ENCODE results near the gene SUGCT. TPM values are rescaled to one million over a fixed set of nuclear protein-coding genes. Genes with fewer than 3 reads are reported as not detected.

SUGCT gene
- total RNA-seq, 2 experiments from 2014 or later, result 2.3 to 2.9 TPM

- H3K36me3 Mint-ChIP-seq, result no peaks in the 10 kb centered on the region
- no peak overlapping the region for H3K4me3 Mint-ChIP-seq
- no peak overlapping the region for H3K27ac Mint-ChIP-seq
- H3K9me3 Mint-ChIP-seq, result peaks cover 2% of the 10 kb centered on the region
- no peak for DNase-seq
- no peaks in the 10 kb centered on the region for H3K27me3 Mint-ChIP-seq
- H3K4me1 Mint-ChIP-seq, result no peaks in the 10 kb centered on the region
Observed at GRCh38 chr7:40865441-40866233, 730.8 kb downstream of the SUGCT start.

- no peaks in the 10 kb centered on the region for H3K36me3 Mint-ChIP-seq
- no peak overlapping the region for H3K4me3 Mint-ChIP-seq
- peaks cover 2% of the 10 kb centered on the region for H3K9me3 Mint-ChIP-seq
- H3K27ac Mint-ChIP-seq, result no peak overlapping the region
- H3K4me1 Mint-ChIP-seq, result no peaks in the 10 kb centered on the region
- no peak for DNase-seq
- H3K27me3 Mint-ChIP-seq, result no peaks in the 10 kb centered on the region
Observed at GRCh38 chr7:40866601-40867000, 731.8 kb downstream of the SUGCT start.

- Mint-ChIP-seq H3K36me3 (no peaks in the 10 kb centered on the region), H3K4me3 (no peak overlapping the region), H3K4me1 (no peaks in the 10 kb centered on the region), H3K9me3 (peaks cover 2% of the 10 kb centered on the region), H3K27ac (no peak overlapping the region), H3K27me3 (no peaks in the 10 kb centered on the region)
- DNase-seq, result no peak
Observed at GRCh38 chr7:40870108-40870507, 735.3 kb downstream of the SUGCT start.

GRCh38 chr7:40873248-40873647, 738.4 kb downstream of the SUGCT start:
- no peak for DNase-seq
- no peaks in the 10 kb centered on the region for H3K4me1 Mint-ChIP-seq
- no peaks in the 10 kb centered on the region for H3K27me3 Mint-ChIP-seq
- no peak overlapping the region for H3K4me3 Mint-ChIP-seq
- H3K27ac Mint-ChIP-seq, result no peak overlapping the region
- H3K36me3 Mint-ChIP-seq, result no peaks in the 10 kb centered on the region
- peaks cover 2% of the 10 kb centered on the region for H3K9me3 Mint-ChIP-seq

GRCh38 chr7:40874756-40875155, 740.0 kb downstream of the SUGCT start:
- Mint-ChIP-seq H3K36me3 (no peaks in the 10 kb centered on the region), H3K4me3 (no peak overlapping the region), H3K9me3 (no peaks in the 10 kb centered on the region), H3K27ac (no peak overlapping the region), H3K4me1 (no peaks in the 10 kb centered on the region), H3K27me3 (no peaks in the 10 kb centered on the region)
- no peak for DNase-seq

GRCh38 chr7:40876601-40877000, 741.8 kb downstream of the SUGCT start:
- no peak for DNase-seq
- Mint-ChIP-seq H3K9me3 (no peaks in the 10 kb centered on the region), H3K4me1 (no peaks in the 10 kb centered on the region), H3K27ac (no peak overlapping the region), H3K36me3 (no peaks in the 10 kb centered on the region), H3K27me3 (no peaks in the 10 kb centered on the region), H3K4me3 (no peak overlapping the region)

GRCh38 chr7:40879941-40880543, 745.2 kb downstream of the SUGCT start:
- Mint-ChIP-seq H3K27me3 (peaks cover 3% of the 10 kb centered on the region), H3K4me3 (no peak overlapping the region)

GRCh38 chr7:40880581-40880980, 745.8 kb downstream of the SUGCT start:
- Mint-ChIP-seq H3K9me3 (no peaks in the 10 kb centered on the region), H3K36me3 (no peaks in the 10 kb centered on the region), H3K4me1 (no peaks in the 10 kb centered on the region), H3K27me3 (peaks cover 3% of the 10 kb centered on the region), H3K4me3 (no peak overlapping the region), H3K27ac (no peak overlapping the region)
- no peak for DNase-seq

More at GRCh38 chr7:40879941-40880543, 745.2 kb downstream of the SUGCT start:
- no peak for DNase-seq
- no peaks in the 10 kb centered on the region for H3K9me3 Mint-ChIP-seq
- H3K36me3 Mint-ChIP-seq, result no peaks in the 10 kb centered on the region
- no peaks in the 10 kb centered on the region for H3K4me1 Mint-ChIP-seq
- H3K27ac Mint-ChIP-seq, result no peak overlapping the region

GRCh38 chr7:40881405-40881926, 746.7 kb downstream of the SUGCT start:
- no peaks in the 10 kb centered on the region for H3K36me3 Mint-ChIP-seq
- no peaks in the 10 kb centered on the region for H3K4me1 Mint-ChIP-seq
- no peaks in the 10 kb centered on the region for H3K9me3 Mint-ChIP-seq
- H3K4me3 Mint-ChIP-seq, result no peak overlapping the region
- H3K27ac Mint-ChIP-seq, result no peak overlapping the region
- no peak for DNase-seq
- H3K27me3 Mint-ChIP-seq, result peaks cover 3% of the 10 kb centered on the region

- Mint-ChIP-seq H3K9me3 (no peaks in the 10 kb centered on the region), H3K27me3 (peaks cover 3% of the 10 kb centered on the region), H3K4me3 (no peak overlapping the region), H3K4me1 (no peaks in the 10 kb centered on the region), H3K36me3 (no peaks in the 10 kb centered on the region), H3K27ac (no peak overlapping the region)
- DNase-seq, result no peak
Observed at GRCh38 chr7:40882071-40882658, 747.4 kb downstream of the SUGCT start.

GRCh38 chr7:40883826-40884225, 749.0 kb downstream of the SUGCT start:
- Mint-ChIP-seq H3K36me3 (no peaks in the 10 kb centered on the region), H3K4me3 (no peak overlapping the region), H3K4me1 (no peaks in the 10 kb centered on the region), H3K9me3 (no peaks in the 10 kb centered on the region), H3K27ac (no peak overlapping the region), H3K27me3 (peaks cover 3% of the 10 kb centered on the region)
- no peak for DNase-seq

- Mint-ChIP-seq H3K4me3 (no peak overlapping the region), H3K27me3 (peaks cover 3% of the 10 kb centered on the region), H3K9me3 (no peaks in the 10 kb centered on the region), H3K27ac (no peak overlapping the region), H3K36me3 (no peaks in the 10 kb centered on the region), H3K4me1 (no peaks in the 10 kb centered on the region)
- no peak for DNase-seq
Observed at GRCh38 chr7:40884241-40884640, 749.4 kb downstream of the SUGCT start.

- Mint-ChIP-seq H3K36me3 (no peaks in the 10 kb centered on the region), H3K27me3 (peaks cover 3% of the 10 kb centered on the region), H3K4me3 (no peak overlapping the region), H3K9me3 (peaks cover 3% of the 10 kb centered on the region), H3K27ac (no peak overlapping the region), H3K4me1 (no peaks in the 10 kb centered on the region)
- no peak for DNase-seq
Observed at GRCh38 chr7:40885503-40885902, 750.7 kb downstream of the SUGCT start.

- no peak for DNase-seq
- no peak overlapping the region for H3K4me3 Mint-ChIP-seq
- H3K4me1 Mint-ChIP-seq, result no peaks in the 10 kb centered on the region
- no peaks in the 10 kb centered on the region for H3K36me3 Mint-ChIP-seq
- H3K27ac Mint-ChIP-seq, result no peak overlapping the region
- H3K9me3 Mint-ChIP-seq, result peaks cover 11% of the 10 kb centered on the region
- H3K27me3 Mint-ChIP-seq, result peaks cover 3% of the 10 kb centered on the region
Observed at GRCh38 chr7:40887099-40887498, 752.3 kb downstream of the SUGCT start.

GRCh38 chr7:40888499-40888898, 753.7 kb downstream of the SUGCT start:
- peaks cover 3% of the 10 kb centered on the region for H3K27me3 Mint-ChIP-seq
- H3K9me3 Mint-ChIP-seq, result peaks cover 13% of the 10 kb centered on the region
- no peaks in the 10 kb centered on the region for H3K36me3 Mint-ChIP-seq
- no peaks in the 10 kb centered on the region for H3K4me1 Mint-ChIP-seq
- DNase-seq, result no peak
- no peak overlapping the region for H3K27ac Mint-ChIP-seq
- H3K4me3 Mint-ChIP-seq, result no peak overlapping the region
